GM21367 (cell line): ENCODE data around the gene ERGIC1.

ENCODE experiments used
- ATAC-seq: cut with Tn5 transposase; IDR thresholded peaks from one replicate; pipeline ENCODE4 v1.9.1; 2021; ENCODE audit not compliant: unreplicated experiment

Gene ERGIC1

DNA sequence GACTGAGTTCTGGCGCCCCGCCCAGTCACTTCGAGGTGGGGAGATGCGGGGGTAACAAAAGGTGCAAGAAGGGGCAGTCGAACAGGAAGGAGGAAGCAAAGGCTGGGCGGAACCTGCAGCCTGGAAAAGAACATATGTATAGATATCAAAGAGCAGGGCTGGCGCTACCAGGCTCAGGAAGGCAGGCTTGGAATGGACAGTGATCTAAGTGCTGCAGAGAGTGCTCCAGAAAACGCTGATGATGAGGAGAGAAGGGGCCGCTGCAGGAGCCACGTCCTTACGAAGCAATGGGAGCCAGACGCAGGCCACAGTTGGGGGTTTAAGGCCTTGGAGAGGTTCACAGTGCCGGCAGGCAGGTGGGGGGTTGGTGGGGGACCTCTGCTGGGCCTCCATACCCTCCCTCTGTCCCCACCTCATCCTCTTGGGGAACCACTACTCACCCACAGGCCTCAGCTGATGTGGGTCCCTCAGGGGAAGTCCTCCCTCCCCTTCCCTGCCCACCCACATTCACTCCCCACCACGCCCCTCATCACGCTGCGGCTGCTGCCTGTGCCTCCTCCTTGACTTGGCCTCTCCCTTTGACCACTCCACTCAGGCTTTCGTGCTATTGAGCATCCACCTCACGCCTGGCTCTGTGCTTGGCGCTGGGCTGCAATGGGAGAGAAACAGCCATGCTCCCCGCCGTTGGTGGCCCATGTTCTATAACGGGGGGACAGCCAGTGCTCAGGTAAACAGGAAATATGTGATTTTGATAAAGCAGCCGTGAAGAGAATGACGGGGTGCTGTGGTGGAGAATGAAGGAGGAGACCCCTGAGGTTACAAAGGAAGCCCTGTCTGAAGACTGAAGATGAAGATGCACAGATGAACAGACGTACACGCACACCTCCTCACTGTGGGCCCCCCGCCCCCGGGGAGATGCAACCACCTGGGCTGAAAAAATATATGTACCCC, 84.6 kb downstream of the ERGIC1 start:
- ATAC-seq: no peak

- no peak for ATAC-seq
These were observed 85.7 kb downstream of the ERGIC1 start for GRCh38 chr5:172919525-172920446.

- no peak for ATAC-seq
These were observed 86.4 kb downstream of the ERGIC1 start for GRCh38 chr5:172920447-172920849.

DNA sequence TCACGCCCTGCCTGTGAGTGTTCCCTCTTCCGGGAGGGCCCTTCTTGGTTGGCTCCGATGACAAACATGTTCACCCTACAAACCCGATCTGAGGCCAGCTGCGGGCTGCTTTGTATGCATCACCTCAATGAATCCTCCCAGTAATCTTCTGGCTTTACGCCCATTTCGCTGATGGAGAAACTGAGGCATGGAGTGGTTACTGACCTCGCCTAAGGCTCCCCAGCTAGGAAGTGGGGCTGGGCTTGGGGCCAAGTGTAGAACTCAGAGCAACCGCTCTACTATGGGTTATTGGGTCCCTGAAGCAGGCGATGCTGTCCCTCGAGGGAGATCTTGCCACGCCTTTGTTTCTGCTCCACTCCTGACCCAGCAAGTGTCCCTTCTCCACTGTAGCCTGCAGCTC, 86.9 kb downstream of the ERGIC1 start:
- ATAC-seq: no peak

GRCh38 chr5:172921906-172922305, 87.9 kb downstream of the ERGIC1 start:
- ATAC-seq: no peak

DNA sequence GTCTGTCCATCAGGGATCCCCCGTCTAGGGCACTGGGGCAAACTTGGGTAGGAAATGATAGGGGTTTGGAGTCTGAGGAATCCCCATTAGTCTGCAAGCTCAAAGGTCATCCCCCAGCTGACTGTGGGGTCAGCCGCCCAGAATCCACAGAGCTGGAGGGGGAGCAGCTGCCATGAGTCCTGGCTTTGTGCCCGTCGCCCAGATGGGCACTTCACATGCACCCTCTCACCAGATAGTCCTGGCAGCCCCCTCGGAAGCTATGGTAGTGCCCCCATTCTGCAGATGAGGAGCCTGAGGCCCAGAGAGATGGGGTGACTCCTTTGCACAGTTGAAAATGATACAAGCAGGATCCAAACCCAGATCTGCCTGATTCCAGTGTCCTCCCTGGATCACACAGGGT, 89.5 kb downstream of the ERGIC1 start:
- ATAC-seq: no peak

DNA sequence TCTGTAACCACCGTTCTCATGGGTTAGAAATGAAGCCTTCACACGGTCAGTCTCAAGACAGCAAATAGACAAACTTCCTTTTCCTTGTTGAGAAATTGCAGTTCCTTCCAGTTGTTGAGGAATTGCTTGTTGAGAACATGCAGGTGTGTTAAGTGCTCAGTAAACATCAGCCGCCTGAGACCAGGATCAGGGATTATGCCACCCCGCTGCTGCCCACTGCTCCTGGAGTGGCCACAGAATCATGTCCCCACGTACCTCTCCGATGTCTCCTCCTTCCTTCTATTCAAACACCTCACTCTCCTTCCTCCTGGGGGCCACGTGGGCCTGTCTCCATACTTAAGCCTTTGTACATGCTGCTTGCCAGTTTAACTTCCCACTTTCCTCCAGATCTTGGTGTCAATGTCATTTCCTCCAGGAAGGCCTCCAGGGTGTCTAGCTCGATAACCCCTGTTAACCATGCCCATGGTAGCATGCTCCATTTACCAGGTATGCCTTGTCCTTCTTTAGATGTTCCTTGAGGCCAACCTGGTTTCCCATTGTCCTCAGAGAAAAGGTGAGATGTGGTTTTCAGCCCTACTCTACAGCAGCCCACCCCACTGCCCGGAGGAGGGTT, 91.4 kb downstream of the ERGIC1 start:
- no peak for ATAC-seq

GRCh38 chr5:172926008-172926523, 92.0 kb downstream of the ERGIC1 start:
- ATAC-seq: no peak

DNA sequence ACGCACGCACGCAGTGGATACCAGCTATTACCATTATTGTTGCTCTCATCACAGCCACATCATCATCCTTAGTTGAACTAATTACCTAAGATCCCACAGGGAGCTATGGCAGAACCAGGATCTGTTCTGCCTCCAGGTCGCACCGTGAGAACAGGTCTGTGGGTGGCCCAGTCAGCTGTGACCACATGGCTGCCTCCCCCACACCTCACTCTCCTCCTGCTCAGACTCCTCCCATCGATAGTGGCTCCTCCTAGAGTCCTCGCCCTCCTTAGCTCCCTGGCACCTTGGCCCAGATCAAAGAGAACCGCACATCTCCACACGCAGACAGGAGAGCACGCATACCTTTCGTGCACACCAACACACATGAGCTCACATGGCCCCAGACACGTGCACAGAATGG, 92.7 kb downstream of the ERGIC1 start:
- no peak for ATAC-seq

- no peak for ATAC-seq
These were observed 95.4 kb downstream of the ERGIC1 start for GRCh38 chr5:172929371-172929838.

GRCh38 chr5:172931001-172931536, 97.0 kb downstream of the ERGIC1 start:
- no peak for ATAC-seq

- no peak for ATAC-seq
These were observed 98.4 kb downstream of the ERGIC1 start for GRCh38 chr5:172932313-172933017.

DNA sequence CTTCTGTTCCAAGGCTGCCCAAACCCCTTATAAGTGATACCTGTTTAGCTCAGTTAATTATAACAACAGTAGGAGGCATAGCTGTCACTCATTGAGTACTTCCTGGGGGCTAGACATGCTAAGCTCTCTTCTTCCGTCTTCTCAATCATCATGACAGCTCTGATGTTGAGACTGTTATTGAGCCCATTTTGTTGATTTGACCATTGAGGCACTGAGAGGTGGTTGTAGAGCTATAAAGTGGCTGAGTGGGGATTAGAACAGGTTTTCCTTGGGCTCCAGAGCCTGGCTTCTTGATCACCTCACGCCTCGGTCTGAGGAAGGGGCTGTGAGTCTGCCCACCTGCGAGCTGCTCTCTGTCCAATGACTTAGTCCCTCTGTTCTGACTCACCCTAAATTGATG, 99.2 kb downstream of the ERGIC1 start:
- no peak for ATAC-seq

GRCh38 chr5:172935096-172935495, 101.0 kb downstream of the ERGIC1 start:
- no peak for ATAC-seq

GRCh38 chr5:172936401-172936800, 102.3 kb downstream of the ERGIC1 start:
- no peak for ATAC-seq

GRCh38 chr5:172939071-172939470, 105.0 kb downstream of the ERGIC1 start:
- no peak for ATAC-seq

- no peak for ATAC-seq
These were observed 105.7 kb downstream of the ERGIC1 start for GRCh38 chr5:172939611-172940267.

DNA sequence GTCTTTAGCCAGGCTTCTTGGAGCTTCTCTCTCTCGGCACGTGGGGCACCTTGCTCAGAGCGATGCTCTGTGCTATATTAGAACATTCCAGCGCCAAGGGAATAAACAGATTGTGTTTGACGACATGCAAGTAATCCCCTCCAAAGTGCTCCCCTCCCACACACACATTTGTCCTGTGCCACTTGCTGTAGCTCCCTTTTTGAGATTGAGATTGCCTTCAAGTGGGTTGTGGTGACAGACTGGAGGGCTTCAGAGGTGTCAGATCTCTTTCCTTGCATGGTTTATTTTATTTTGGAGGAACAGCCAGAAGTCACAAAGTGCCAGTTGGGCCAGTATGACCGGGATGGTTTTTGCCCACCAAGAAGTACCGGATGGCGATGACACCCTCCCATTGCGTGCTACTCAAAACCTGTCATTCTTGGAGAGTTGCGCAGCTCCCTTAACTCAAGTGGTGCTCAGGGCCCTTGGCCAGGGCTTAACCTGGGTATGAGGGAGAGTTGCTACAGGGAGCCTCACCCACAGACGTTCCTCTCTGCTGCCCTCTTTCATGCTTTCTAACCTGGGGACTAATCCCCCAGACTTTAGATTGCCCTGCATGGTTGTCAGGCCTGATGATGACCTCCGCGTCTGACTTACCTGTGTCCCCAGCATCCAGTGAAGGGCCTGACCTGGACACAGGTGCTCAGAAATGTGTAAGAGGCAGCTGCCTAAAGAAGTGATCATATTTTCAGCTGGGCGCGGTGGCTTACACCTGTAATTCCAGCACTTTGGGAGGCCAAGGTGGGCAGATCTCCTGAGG, 106.4 kb downstream of the ERGIC1 start:
- no peak for ATAC-seq

DNA sequence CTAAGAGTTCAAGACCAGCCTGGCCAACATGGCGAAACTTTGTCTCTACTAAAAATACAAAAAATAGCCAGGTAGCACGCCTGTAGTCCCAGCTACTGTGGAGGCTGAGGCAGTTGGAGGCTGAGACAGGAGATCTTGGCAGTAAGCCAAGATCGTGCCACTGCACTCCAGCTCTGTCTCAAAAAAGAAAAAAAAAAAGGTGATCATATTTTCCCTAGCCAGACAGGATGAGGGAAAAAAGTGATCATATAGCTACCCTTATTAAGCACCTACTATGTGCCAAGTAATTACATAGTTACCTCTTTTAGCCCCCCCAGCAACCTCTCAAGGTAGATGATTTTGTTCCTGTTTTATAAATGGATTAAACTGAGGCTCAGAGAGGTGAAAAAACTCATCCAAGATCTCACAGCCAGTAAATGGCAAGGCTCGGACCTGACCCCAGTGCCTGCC, 107.0 kb downstream of the ERGIC1 start:
- no peak for ATAC-seq
